ENCODE data around the gene SHMT1.
"Not testable (repeated sequence)": the region's sequence is repeated elsewhere in the genome, so short reads cannot be mapped to it uniquely, and the experiment has no call there.

Gene SHMT1

GRCh38 chr17:18353541-18353940 lies 9.8 kb downstream of the SHMT1 start:
- H3K36me3 ChIP-seq (ENCODE audit: low read depth), result peaks cover 63% of the 10 kb centered on the region
- H3K4me1 ChIP-seq (ENCODE audit: insufficient read depth, poor library complexity, severe bottlenecking), result no peaks in the 10 kb centered on the region
- no peak for DNase-seq (ENCODE audit: low spot score)
- H3K27ac ChIP-seq (ENCODE audit: poor library complexity, severe bottlenecking), result no peak overlapping the region
- no peak for TF ChIP-seq CTCF (IDR thresholded peaks at IDR 0.05; ENCODE audit: poor library complexity, severe bottlenecking)
- H3K27me3 ChIP-seq (ENCODE audit: insufficient read depth, poor library complexity, severe bottlenecking), result no peaks in the 10 kb centered on the region
- H3K9me3 ChIP-seq (ENCODE audit: severe bottlenecking), result no peaks in the 10 kb centered on the region
- ATAC-seq (ENCODE audit: low read depth), result no peak
- no peak overlapping the region for H3K4me3 ChIP-seq (ENCODE audit: severe bottlenecking)

GRCh38 chr17:18344021-18344420 lies 19.3 kb downstream of the SHMT1 start:
- no peak for TF ChIP-seq CTCF (IDR thresholded peaks at IDR 0.05; ENCODE audit: poor library complexity, severe bottlenecking)
- H3K9me3 ChIP-seq (ENCODE audit: severe bottlenecking), result no peaks in the 10 kb centered on the region
- DNase-seq (ENCODE audit: low spot score) (no peak), ATAC-seq (ENCODE audit: low read depth) (no peak)
- no peaks in the 10 kb centered on the region for H3K4me1 ChIP-seq (ENCODE audit: insufficient read depth, poor library complexity, severe bottlenecking)
- H3K27ac ChIP-seq (ENCODE audit: poor library complexity, severe bottlenecking), result no peak overlapping the region
- H3K36me3 ChIP-seq (ENCODE audit: low read depth), result peaks cover 54% of the 10 kb centered on the region
- H3K27me3 ChIP-seq (ENCODE audit: insufficient read depth, poor library complexity, severe bottlenecking), result no peaks in the 10 kb centered on the region
- no peak overlapping the region for H3K4me3 ChIP-seq (ENCODE audit: severe bottlenecking)

- H3K27ac ChIP-seq (ENCODE audit: poor library complexity, severe bottlenecking), result no peak overlapping the region
- H3K27me3 ChIP-seq (ENCODE audit: insufficient read depth, poor library complexity, severe bottlenecking), result no peaks in the 10 kb centered on the region
- ATAC-seq (ENCODE audit: low read depth), result no peak
- no peak for TF ChIP-seq CTCF (IDR thresholded peaks at IDR 0.05; ENCODE audit: poor library complexity, severe bottlenecking)
- H3K4me1 ChIP-seq (ENCODE audit: insufficient read depth, poor library complexity, severe bottlenecking), result no peaks in the 10 kb centered on the region
- peaks cover 54% of the 10 kb centered on the region for H3K36me3 ChIP-seq (ENCODE audit: low read depth)
- DNase-seq (ENCODE audit: low spot score), result no peak
- H3K4me3 ChIP-seq (ENCODE audit: severe bottlenecking), result no peak overlapping the region
- no peaks in the 10 kb centered on the region for H3K9me3 ChIP-seq (ENCODE audit: severe bottlenecking)
These were observed 23.4 kb downstream of the SHMT1 start for GRCh38 chr17:18339933-18340332.

- not testable (repeated sequence) for H3K9me3 ChIP-seq (ENCODE audit: severe bottlenecking); H3K4me3 ChIP-seq (ENCODE audit: severe bottlenecking); H3K27me3 ChIP-seq (ENCODE audit: insufficient read depth, poor library complexity, severe bottlenecking); DNase-seq (ENCODE audit: low spot score); ATAC-seq (ENCODE audit: low read depth); H3K4me1 ChIP-seq (ENCODE audit: insufficient read depth, poor library complexity, severe bottlenecking); H3K27ac ChIP-seq (ENCODE audit: poor library complexity, severe bottlenecking)
- peaks cover 52% of the 10 kb centered on the region for H3K36me3 ChIP-seq (ENCODE audit: low read depth)
These were observed 25.2 kb downstream of the SHMT1 start for GRCh38 chr17:18338158-18338557.

- TF ChIP-seq CTCF (IDR thresholded peaks at IDR 0.05; ENCODE audit: poor library complexity, severe bottlenecking), result no peak
- Histone ChIP-seq H3K27me3 (ENCODE audit: insufficient read depth, poor library complexity, severe bottlenecking) (no peaks in the 10 kb centered on the region), H3K27ac (ENCODE audit: poor library complexity, severe bottlenecking) (no peak overlapping the region), H3K4me3 (ENCODE audit: severe bottlenecking) (no peak overlapping the region), H3K4me1 (ENCODE audit: insufficient read depth, poor library complexity, severe bottlenecking) (no peaks in the 10 kb centered on the region), H3K9me3 (ENCODE audit: severe bottlenecking) (no peaks in the 10 kb centered on the region), H3K36me3 (ENCODE audit: low read depth) (peaks cover 35% of the 10 kb centered on the region)
- no peak for DNase-seq (ENCODE audit: low spot score)
- ATAC-seq (ENCODE audit: low read depth), result no peak
These were observed 30.4 kb downstream of the SHMT1 start for GRCh38 chr17:18332909-18333489.

Data from RWPE2 (cell line).